ENCODE measurements around the gene NIN.

Gene NIN

DNA sequence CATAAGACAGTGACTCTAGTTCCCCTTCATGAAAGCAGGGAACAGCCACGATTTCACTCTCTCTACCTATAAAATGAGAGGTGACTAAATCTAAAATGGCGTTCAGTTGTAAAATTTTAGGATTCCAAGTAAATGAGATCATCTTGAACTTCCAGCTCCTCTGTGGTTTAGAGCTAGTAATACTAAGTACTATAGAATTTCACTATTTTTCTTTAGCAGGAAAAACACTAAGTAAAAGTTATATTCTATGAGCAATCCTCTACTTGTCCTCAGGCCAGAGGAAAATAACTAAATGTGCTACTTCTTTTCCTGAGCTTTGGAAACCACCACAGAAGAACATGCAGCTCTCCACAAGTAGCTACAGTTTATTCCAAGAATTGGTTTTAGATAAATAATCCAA is 55.6 kb downstream of the NIN start:
- no peak overlapping the region for H3K4me3 ChIP-seq (ENCODE audit: low read depth, low read length)
- in situ Hi-C loops (cut with HindIII; ENCODE audit: low sequenced_read_pairs), result no loop called here
- TF ChIP-seq, protein P1, sequence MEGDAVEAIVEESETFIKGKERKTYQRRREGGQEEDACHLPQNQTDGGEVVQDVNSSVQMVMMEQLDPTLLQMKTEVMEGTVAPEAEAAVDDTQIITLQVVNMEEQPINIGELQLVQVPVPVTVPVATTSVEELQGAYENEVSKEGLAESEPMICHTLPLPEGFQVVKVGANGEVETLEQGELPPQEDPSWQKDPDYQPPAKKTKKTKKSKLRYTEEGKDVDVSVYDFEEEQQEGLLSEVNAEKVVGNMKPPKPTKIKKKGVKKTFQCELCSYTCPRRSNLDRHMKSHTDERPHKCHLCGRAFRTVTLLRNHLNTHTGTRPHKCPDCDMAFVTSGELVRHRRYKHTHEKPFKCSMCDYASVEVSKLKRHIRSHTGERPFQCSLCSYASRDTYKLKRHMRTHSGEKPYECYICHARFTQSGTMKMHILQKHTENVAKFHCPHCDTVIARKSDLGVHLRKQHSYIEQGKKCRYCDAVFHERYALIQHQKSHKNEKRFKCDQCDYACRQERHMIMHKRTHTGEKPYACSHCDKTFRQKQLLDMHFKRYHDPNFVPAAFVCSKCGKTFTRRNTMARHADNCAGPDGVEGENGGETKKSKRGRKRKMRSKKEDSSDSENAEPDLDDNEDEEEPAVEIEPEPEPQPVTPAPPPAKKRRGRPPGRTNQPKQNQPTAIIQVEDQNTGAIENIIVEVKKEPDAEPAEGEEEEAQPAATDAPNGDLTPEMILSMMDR (IDR thresholded peaks at IDR 0.05; ENCODE audit: low read depth, low read length), result no peak
- DNase-seq (ENCODE audit: low read depth, low spot score), result peak; percentile 92

DNA sequence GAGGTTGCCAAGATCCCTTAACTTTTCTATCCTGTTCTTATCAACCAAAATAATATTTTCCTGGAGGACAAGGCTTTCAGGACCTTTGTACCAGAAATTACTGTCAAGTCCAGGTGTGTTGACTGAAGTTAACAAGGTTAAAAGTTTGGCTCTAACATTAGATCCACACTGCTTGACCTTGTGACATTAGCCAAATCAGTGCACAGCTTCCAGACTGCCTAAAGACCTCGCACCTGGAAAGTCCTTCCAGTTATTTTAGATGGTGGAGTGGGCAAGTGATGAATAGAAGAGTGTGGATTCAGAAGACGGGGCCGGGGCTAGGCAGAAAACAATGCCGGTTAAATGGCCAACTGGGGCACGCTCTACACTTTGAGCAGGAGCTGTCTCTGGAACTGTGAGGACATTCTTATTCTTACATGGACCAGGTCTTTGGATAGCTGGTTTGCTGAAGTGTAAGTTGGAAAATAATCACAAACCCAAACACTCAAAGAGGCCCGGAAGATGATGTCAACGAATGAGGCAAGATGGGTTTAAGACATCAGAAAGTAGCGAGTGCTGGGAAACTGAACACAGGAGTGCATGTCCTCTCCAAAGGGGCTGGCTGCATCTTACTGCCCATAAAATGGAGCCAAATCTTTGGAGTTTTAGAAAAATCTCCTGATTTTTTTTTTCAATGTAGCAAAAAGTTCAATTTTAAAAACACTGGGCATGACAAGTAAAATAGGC is 56.3 kb downstream of the NIN start:
- no peak for DNase-seq (ENCODE audit: low read depth, low spot score)
- no peak overlapping the region for H3K4me3 ChIP-seq (ENCODE audit: low read depth, low read length)
- TF ChIP-seq, protein P1 (IDR thresholded peaks at IDR 0.05; ENCODE audit: low read depth, low read length), result no peak
- in situ Hi-C loops (cut with HindIII; ENCODE audit: low sequenced_read_pairs), result no loop called here

DNA sequence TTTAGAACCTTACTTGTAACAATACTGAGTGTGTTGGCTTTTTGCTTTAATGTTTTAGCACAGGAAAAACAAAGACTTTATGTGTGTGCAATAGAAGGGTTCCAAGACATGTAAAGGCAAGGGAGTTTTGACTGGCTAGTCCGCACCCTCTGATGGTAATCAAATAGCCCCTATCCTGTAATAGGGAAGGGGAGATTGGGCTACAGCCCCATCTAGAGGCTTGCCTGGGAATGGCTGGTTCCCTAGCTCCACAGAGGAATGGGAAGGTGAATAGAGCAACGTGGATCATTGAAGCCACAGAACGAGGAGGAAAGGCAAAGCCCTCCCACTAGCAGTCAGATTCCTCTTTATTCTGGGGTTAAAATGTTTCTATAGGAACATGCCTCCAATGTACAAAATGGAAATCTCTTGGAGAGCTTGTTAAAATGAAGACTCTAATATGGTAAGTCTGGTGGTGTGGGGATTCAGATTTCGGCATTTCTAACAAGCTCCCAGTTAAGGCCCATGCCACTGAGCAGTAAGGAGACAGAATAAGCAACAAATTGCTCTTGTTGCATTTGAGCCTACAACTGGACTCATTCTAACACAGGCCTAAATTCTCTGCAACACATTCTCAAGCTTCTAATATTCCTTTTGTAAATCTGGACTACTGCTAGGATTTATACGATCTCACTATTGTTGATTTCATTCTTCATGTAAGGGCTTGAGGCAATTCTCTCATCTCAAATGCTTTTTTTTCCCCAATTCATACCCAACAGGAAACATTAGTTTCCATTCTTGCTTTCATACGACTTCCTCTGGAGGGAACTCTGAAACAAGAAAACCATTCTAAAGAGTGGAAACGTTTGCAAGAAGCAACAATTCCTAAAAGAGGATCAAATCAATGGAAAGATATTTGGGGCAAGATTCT is 57.1 kb downstream of the NIN start:
- DNase-seq (ENCODE audit: low read depth, low spot score), result peak; percentile 62
- in situ Hi-C loops (cut with HindIII; ENCODE audit: low sequenced_read_pairs), result no loop called here
- TF ChIP-seq, protein P1 (IDR thresholded peaks at IDR 0.05; ENCODE audit: low read depth, low read length), result peak; percentile 96

DNA sequence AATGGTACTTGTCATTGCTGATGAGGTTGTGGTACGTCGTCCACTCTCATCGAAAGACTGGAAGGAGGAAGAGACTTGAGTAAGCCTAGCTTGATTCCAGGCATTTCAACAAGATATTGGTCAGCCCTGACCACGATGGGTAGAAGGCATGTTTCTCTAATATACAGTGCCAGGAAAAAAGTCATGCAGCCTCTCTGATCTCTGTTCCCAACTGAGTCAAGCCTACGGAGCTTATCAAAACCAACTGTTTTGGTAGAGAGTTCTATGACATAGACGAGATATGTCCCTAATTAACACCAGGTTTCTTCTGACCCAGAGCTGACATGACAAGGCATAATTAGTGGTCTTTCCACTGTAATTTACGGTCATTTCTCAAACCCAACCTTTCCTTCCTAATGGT is 58.5 kb downstream of the NIN start:
- peak; percentile 82 for DNase-seq (ENCODE audit: low read depth, low spot score)
- TF ChIP-seq, protein P1 (IDR thresholded peaks at IDR 0.05; ENCODE audit: low read depth, low read length), result no peak

More for the DNA sequence above, 57.1 kb downstream of the NIN start:
- no peak overlapping the region for H3K4me3 ChIP-seq (ENCODE audit: low read depth, low read length)

DNA sequence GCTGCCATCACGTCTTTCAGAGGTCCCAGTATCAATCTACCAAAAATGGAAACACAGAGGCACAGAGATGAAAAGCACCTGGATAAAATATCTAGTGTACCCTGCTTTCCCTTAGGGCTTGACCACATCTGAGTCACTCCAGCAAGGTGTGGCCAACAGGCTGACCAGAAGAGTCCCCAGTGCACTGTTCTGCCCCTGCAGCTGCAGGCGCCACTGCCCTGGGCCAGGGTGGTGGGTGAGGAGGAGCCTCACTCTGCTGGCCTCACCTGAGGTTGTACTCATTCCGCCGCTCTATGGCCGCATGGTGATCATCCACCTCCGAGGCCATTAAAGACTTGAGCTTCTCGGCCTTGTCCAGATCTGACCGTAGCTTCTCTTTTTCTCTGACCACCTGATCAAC is 60.4 kb downstream of the NIN start:
- TF ChIP-seq, protein P1 (IDR thresholded peaks at IDR 0.05; ENCODE audit: low read depth, low read length), result no peak
- H3K4me3 ChIP-seq (ENCODE audit: low read depth, low read length), result no peak overlapping the region
- DNase-seq (ENCODE audit: low read depth, low spot score), result no peak
- in situ Hi-C loops (cut with HindIII; ENCODE audit: low sequenced_read_pairs), result no loop called here

More for the DNA sequence above, 58.5 kb downstream of the NIN start:
- H3K4me3 ChIP-seq (ENCODE audit: low read depth, low read length), result no peak overlapping the region
- in situ Hi-C loops (cut with HindIII; ENCODE audit: low sequenced_read_pairs), result no loop called here

DNA sequence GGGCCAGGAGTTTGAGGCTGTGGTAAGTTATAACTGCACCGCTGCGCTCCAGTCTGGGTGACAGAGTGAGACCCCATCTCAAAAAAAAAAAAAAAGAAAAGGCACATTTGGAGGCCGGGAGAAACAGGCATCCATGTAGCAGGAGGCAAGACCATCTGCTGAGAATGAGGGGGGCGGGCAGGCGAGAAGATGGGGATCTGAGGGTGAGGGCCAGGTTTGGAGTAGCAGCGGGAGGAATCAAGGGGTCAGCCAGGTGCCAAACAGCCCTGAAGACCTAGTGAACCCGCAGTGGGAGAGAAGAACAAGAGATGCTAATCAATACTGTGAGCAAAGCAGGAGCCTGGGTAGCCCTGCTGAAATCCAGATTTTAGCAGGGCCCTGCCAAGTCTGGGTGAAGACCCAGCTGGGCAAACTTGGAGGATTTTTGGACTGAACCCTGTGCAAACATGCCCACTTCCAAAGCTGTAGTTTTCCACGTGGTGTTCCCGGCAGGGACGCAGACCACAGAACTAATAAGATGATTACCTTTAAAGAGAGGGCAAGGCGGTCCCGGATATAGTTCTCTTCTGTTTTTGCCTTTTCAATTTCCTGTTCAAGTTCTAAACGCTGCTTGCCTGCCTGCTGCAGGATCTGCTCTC is 61.0 kb downstream of the NIN start:
- H3K4me3 ChIP-seq (ENCODE audit: low read depth, low read length), result no peak overlapping the region
- TF ChIP-seq, protein P1 (IDR thresholded peaks at IDR 0.05; ENCODE audit: low read depth, low read length), result no peak
- no peak for DNase-seq (ENCODE audit: low read depth, low spot score)
- in situ Hi-C loops (cut with HindIII; ENCODE audit: low sequenced_read_pairs), result no loop called here

Measured in astrocyte of the spinal cord (primary cell).